ENCODE measurements around the gene IL12RB2. TPM values are rescaled to one million over a fixed set of nuclear protein-coding genes. Genes with fewer than 3 reads are reported as not detected.

IL12RB2 gene
- total and polyA plus RNA-seq, 4 donors: 0.02 to 2.1 (median 0.44) TPM

DNA sequence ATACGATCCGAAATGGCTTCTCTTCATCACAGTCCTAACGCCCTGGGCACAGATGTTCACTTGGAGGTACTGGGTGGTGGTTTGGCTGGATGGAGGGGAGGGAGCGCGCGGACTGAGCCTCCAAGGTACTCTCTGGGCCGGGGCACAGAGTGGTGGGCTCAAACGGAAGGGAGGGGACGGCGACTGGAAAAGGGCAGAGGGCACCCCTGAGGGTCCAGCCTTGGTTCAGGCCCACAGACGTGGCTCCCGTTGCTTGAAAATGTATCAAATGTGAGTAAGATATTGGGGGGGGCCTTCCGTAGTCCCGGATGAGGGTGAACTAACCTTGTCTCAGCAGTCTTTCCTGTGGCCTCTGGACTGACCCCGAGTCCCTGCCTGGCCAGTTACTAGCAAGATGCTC lies 463 bp downstream of the IL12RB2 start:
- ATAC-seq (ENCODE audit: insufficient read depth, low FRiP score): no peak
- no peak overlapping the region for H3K27ac ChIP-seq (ENCODE audit: low read depth in 1 of 2, low read length in 1 of 2)
- H3K4me3 ChIP-seq: no peak overlapping the region
- H3K27me3 ChIP-seq (ENCODE audit: control insufficient read depth in 3 of 3, insufficient read depth in 3 of 3, low read length in 2 of 3): peaks cover 0 to 31% (median 14%) of the 10 kb centered on the region in 3 donors
- WGBS, 2 donors: 7 to 18% methylated on average over 15 of the region's 15 CpGs
- no peak overlapping the region for H3K9ac ChIP-seq (ENCODE audit: insufficient read depth in 1 of 2, low read length in 2 of 2)
- no peaks in the 10 kb centered on the region for H3K36me3 ChIP-seq (ENCODE audit: control insufficient read depth in 4 of 4, insufficient read depth in 4 of 4, low read length in 4 of 4)
- TF ChIP-seq, protein P1, sequence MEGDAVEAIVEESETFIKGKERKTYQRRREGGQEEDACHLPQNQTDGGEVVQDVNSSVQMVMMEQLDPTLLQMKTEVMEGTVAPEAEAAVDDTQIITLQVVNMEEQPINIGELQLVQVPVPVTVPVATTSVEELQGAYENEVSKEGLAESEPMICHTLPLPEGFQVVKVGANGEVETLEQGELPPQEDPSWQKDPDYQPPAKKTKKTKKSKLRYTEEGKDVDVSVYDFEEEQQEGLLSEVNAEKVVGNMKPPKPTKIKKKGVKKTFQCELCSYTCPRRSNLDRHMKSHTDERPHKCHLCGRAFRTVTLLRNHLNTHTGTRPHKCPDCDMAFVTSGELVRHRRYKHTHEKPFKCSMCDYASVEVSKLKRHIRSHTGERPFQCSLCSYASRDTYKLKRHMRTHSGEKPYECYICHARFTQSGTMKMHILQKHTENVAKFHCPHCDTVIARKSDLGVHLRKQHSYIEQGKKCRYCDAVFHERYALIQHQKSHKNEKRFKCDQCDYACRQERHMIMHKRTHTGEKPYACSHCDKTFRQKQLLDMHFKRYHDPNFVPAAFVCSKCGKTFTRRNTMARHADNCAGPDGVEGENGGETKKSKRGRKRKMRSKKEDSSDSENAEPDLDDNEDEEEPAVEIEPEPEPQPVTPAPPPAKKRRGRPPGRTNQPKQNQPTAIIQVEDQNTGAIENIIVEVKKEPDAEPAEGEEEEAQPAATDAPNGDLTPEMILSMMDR (IDR thresholded peaks at IDR 0.05; ENCODE audit: control extremely low read depth, extremely low read depth): no peak
- peaks cover 0 to 5% (median 1%) of the 10 kb centered on the region in 5 donors for H3K4me1 ChIP-seq (ENCODE audit: control insufficient read depth in 5 of 5, insufficient read depth in 5 of 5, low read length in 5 of 5)
- H3K9me3 ChIP-seq (ENCODE audit: control insufficient read depth in 4 of 4, insufficient read depth in 3 of 4, low read length in 3 of 4): no peaks in the 10 kb centered on the region
- DNase-seq: peak in 1 of 3 donors; percentile 12

DNA sequence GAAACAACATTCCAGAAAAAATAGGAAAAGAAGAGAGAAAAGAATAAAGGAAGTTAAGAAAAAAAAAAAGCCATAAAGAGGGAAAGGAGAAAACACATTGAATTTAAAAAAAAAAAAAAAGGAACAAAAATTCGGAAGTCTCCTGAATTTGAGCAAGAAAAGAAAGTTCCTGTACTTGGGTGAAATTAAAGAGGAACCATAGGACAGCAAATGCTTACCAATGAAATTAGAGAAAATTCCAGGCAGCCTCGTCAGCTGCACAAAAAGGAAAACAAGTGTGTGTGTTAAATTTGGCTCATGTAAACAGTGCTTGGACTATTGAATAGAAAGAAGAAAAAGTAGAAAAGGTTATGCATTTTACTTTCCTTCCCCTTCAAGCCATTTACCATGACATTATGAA lies 4.9 kb downstream of the IL12RB2 start:
- Histone ChIP-seq H3K9me3 (ENCODE audit: control insufficient read depth in 4 of 4, insufficient read depth in 3 of 4, low read length in 3 of 4) (no peaks in the 10 kb centered on the region), H3K4me3 (no peak overlapping the region)
- no peak for ATAC-seq (ENCODE audit: insufficient read depth, low FRiP score)

DNA sequence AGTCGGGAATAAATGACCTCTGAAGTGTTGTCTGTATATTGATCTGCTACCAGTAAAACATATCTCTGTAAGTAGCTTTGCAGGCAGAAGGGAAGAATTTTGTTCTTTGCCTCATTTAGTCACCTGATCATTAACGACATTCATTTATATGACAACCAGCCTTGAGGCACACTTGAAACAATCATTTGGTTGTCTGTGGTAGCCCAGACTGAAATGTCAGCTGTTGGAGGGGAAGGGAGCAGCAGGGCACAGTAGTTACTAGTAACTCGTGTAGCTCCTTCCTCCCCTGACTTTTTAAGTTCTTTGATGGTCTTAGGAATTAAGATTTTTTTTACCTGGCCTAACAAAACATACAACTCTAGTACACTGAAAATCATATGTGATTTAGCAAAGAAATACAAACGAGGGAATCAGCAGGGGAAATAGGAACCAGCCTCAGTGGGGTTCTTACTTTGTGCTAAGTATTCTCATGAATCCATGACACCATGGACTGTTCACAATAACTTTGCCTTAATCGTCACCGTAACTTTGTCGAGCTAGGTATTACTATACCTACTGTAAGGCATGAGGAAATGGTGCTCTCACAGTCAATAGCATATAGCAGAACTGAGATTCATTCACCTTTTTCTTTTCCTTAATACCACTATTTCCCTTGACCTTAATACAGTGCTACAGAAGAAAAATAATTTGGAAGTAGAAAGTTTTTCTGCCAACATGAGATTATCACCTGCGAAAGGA lies 6.4 kb downstream of the IL12RB2 start:
- DNase-seq (no peak), ATAC-seq (ENCODE audit: insufficient read depth, low FRiP score) (no peak)
- no peak overlapping the region for H3K27ac ChIP-seq (ENCODE audit: low read depth in 1 of 2, low read length in 1 of 2)
- no peaks in the 10 kb centered on the region for H3K36me3 ChIP-seq (ENCODE audit: control insufficient read depth in 4 of 4, insufficient read depth in 4 of 4, low read length in 4 of 4)
- H3K4me1 ChIP-seq (ENCODE audit: control insufficient read depth in 5 of 5, insufficient read depth in 5 of 5, low read length in 5 of 5): no peaks in the 10 kb centered on the region
- WGBS, 2 donors: 77 to 85% methylated on average over 8 of the region's 8 CpGs
- H3K4me3 ChIP-seq: no peak overlapping the region
- peaks cover 0 to 5% (median 0%) of the 10 kb centered on the region in 3 donors for H3K27me3 ChIP-seq (ENCODE audit: control insufficient read depth in 3 of 3, insufficient read depth in 3 of 3, low read length in 2 of 3)
- H3K9ac ChIP-seq (ENCODE audit: insufficient read depth in 1 of 2, low read length in 2 of 2): no peak overlapping the region
- H3K9me3 ChIP-seq (ENCODE audit: control insufficient read depth in 4 of 4, insufficient read depth in 3 of 4, low read length in 3 of 4): no peaks in the 10 kb centered on the region
- TF ChIP-seq, protein P1 (IDR thresholded peaks at IDR 0.05; ENCODE audit: control extremely low read depth, extremely low read depth): no peak

More for the DNA sequence above, 4.9 kb downstream of the IL12RB2 start:
- WGBS, 2 donors: 15 to 51% methylated on average over 2 of the region's 2 CpGs
- peaks cover 0 to 11% (median 0%) of the 10 kb centered on the region in 3 donors for H3K27me3 ChIP-seq (ENCODE audit: control insufficient read depth in 3 of 3, insufficient read depth in 3 of 3, low read length in 2 of 3)
- H3K36me3 ChIP-seq (ENCODE audit: control insufficient read depth in 4 of 4, insufficient read depth in 4 of 4, low read length in 4 of 4): no peaks in the 10 kb centered on the region
- H3K9ac ChIP-seq (ENCODE audit: insufficient read depth in 1 of 2, low read length in 2 of 2): no peak overlapping the region
- no peak for DNase-seq
- H3K4me1 ChIP-seq (ENCODE audit: control insufficient read depth in 5 of 5, insufficient read depth in 5 of 5, low read length in 5 of 5): peaks cover 0 to 1% (median 0%) of the 10 kb centered on the region in 5 donors
- no peak overlapping the region for H3K27ac ChIP-seq (ENCODE audit: low read depth in 1 of 2, low read length in 1 of 2)
- TF ChIP-seq, protein P1 (IDR thresholded peaks at IDR 0.05; ENCODE audit: control extremely low read depth, extremely low read depth): no peak
